ENCODE data around the gene ITGB1BP1.

ITGB1BP1 gene

DNA sequence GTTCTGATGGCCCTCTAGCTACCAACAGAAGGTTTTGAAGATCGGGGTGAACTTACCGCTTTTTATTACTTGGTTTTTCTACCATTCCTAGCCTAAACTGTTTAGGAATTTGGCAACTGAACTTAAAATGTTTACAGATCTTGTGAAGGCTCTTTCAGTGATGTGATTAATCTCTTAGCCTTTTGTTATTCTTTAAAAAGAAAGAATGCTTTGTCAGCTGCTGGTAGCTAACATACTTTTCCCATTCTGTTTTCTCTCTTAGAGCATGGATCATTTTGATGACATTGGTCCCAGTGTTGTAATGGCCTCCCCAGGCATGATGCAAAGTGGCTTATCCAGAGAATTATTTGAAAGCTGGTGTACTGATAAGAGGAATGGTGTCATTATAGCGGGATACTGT is 18.2 kb upstream of the ITGB1BP1 start:
- Mint-ChIP-seq H3K9me3 (no peaks in the 10 kb centered on the region), H3K36me3 (peaks cover 36% of the 10 kb centered on the region), H3K27ac (no peak overlapping the region), H3K4me1 (no peaks in the 10 kb centered on the region), H3K27me3 (no peaks in the 10 kb centered on the region), H3K4me3 (no peak overlapping the region)
- DNase-seq (ENCODE audit: low spot score in 2 of 2) (no peak), ATAC-seq (ENCODE audit: low read depth) (no peak)

DNA sequence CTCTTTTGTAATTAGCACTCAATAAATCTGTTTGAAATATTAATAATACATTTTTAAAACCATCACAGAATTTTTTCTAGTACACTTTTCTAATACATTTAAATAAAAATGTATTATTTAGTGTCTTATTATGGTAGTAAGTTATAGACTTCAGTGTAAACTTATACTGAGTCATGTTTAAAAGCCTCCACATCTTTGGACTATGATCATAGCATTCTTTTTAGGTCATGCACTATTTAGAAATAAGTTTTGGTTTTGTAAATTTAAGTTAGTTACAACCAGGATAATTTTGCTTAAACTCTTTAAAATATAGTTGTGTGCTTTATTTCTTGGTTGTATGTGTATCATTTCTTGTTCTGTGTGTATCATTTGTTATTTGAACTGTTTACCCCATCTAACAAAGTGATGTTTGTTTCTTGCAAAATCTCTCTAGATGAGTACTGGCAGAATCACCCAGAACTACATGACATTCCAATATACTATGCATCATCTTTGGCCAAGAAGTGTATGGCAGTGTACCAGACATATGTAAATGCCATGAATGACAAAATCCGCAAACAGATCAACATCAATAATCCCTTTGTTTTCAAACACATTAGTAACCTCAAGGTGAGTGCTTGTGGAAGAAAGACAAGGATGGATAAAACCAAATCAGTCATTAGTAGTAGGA is 16.9 kb upstream of the ITGB1BP1 start:
- Mint-ChIP-seq H3K27ac (no peak overlapping the region), H3K27me3 (no peaks in the 10 kb centered on the region), H3K4me3 (no peak overlapping the region), H3K4me1 (no peaks in the 10 kb centered on the region), H3K9me3 (no peaks in the 10 kb centered on the region), H3K36me3 (peaks cover 38% of the 10 kb centered on the region)
- DNase-seq (ENCODE audit: low spot score in 2 of 2) (no peak), ATAC-seq (ENCODE audit: low read depth) (no peak)

DNA sequence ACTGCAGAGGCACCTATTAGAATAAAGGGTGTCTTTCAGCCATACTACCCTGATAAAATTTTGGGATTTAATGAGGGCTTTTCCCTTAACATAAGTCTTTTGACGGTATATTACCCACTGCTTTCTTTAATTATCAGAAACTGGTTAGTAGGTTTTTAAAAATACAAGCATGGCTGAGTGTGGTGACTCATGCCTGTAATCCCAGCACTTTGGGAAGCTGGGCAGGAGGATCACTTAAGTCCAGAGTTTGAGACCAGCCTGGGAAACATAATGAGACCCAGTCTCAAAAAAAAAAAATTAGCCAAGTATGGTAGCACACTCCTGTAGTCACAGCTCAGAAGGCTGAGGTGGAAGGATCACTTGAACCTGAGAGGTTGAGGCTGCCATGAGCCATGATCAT is 16.2 kb upstream of the ITGB1BP1 start:
- H3K4me3 Mint-ChIP-seq, result no peak overlapping the region
- no peak overlapping the region for H3K27ac Mint-ChIP-seq
- ATAC-seq (ENCODE audit: low read depth) (no peak), DNase-seq (ENCODE audit: low spot score in 2 of 2) (no peak)
- H3K4me1 Mint-ChIP-seq, result no peaks in the 10 kb centered on the region
- H3K36me3 Mint-ChIP-seq, result peaks cover 38% of the 10 kb centered on the region
- no peaks in the 10 kb centered on the region for H3K27me3 Mint-ChIP-seq
- H3K9me3 Mint-ChIP-seq, result no peaks in the 10 kb centered on the region

DNA sequence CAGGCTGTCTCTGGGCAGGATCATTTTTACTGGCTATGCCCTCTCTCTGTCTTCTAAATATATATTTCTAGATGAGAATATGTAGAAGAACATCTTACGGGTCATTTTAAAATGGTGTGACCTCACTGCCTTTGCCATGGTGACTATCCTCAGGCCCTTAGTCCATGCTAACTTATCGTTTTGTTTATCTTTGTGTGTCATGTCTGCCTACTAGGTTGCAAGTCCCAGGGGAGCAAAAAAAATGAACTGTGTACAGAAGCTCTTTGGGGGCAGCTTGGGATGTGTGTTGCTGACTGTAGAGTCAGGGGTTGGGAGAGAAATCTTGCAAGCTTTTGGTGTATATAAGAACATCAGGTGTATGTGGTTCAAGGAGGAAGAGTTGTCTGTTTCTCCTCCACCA is 11.2 kb upstream of the ITGB1BP1 start:
- Mint-ChIP-seq H3K36me3 (peaks cover 33% of the 10 kb centered on the region), H3K4me1 (no peaks in the 10 kb centered on the region), H3K27me3 (no peaks in the 10 kb centered on the region), H3K27ac (no peak overlapping the region), H3K4me3 (no peak overlapping the region), H3K9me3 (no peaks in the 10 kb centered on the region)
- DNase-seq (ENCODE audit: low spot score in 2 of 2), result no peak
- no peak for ATAC-seq (ENCODE audit: low read depth)

DNA sequence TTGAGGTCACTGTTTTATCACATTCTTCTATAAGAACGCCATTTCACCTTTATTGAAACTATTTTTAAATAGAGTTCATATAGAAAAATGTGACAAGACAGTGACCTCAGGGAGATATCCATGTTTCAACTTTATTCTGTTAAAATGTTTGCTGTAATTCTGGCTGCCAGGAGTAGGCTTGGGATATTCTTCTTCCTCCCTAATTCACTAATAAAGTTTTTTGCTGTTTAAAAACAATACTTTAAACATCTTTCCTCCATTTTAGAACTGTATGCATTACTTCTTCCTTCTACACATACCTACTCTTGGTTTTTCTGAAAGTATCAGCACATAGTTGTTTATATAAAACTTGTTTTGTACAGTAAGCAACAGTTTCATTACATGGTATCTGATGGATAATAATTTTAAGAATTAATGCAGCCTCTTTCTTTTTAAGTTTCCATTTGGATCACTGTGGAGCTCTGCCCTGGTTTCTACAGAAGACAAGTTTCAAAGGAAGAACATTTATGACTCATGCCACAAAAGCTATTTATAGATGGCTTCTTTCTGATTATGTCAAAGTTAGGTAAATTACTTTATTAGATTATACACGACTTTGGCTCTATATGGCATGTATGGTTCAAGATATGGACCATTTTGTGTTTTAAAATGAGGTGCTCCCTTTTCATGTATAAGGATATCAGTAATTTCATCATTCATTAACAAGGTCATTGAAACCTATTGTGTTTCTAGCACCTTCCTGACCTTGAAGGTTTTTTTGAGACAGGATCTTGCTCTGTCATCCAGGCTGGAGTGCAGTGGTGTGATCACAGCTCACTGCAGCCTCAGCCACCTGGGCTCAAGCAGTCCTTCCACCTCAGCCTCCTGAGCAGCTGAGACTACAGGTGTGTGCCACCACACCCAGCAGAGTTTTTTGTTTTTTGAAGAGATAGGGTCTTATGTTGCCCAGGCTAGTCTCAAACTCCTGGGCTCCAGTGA is 7.3 kb upstream of the ITGB1BP1 start:
- no peak for DNase-seq (ENCODE audit: low spot score in 2 of 2)
- H3K36me3 Mint-ChIP-seq, result peaks cover 22% of the 10 kb centered on the region
- H3K27ac Mint-ChIP-seq, result no peak overlapping the region
- peaks cover 2% of the 10 kb centered on the region for H3K4me1 Mint-ChIP-seq
- H3K9me3 Mint-ChIP-seq, result no peaks in the 10 kb centered on the region
- ATAC-seq (ENCODE audit: low read depth), result no peak
- H3K27me3 Mint-ChIP-seq, result no peaks in the 10 kb centered on the region
- H3K4me3 Mint-ChIP-seq, result no peak overlapping the region

DNA sequence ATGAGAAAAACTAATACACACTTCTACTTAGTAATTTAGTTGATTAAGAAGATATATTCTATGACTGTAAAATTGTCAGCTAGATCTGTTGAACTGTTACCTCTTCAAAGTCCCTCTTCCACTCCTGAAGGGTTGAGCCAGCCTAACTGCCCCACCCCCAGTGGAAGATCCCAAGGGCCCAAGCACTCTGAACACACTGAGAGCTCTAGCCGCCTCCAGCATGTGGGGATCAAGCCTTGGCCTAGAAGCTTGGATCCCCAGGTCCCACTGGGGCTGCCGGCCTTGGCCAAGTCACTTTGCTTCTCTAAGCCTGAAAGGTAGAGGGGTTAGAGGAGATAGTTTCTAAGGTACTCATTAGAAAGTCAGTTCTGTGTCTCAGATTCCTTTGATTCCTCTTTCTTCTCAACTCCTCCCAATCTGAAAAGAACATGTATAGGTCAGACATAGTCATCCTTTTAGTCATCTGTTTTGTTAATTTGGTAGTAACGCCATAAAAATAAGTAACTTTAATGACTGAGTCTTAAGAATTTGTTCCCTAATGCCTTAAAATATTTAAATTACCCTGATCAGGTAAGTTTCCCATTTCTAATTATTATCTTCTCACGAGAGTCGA is 5.7 kb upstream of the ITGB1BP1 start:
- ATAC-seq (ENCODE audit: low read depth), result no peak
- Mint-ChIP-seq H3K27me3 (no peaks in the 10 kb centered on the region), H3K36me3 (peaks cover 19% of the 10 kb centered on the region), H3K27ac (no peak overlapping the region), H3K4me1 (peaks cover 2% of the 10 kb centered on the region), H3K4me3 (no peak overlapping the region), H3K9me3 (no peaks in the 10 kb centered on the region)
- DNase-seq (ENCODE audit: low spot score in 2 of 2), result no peak

DNA sequence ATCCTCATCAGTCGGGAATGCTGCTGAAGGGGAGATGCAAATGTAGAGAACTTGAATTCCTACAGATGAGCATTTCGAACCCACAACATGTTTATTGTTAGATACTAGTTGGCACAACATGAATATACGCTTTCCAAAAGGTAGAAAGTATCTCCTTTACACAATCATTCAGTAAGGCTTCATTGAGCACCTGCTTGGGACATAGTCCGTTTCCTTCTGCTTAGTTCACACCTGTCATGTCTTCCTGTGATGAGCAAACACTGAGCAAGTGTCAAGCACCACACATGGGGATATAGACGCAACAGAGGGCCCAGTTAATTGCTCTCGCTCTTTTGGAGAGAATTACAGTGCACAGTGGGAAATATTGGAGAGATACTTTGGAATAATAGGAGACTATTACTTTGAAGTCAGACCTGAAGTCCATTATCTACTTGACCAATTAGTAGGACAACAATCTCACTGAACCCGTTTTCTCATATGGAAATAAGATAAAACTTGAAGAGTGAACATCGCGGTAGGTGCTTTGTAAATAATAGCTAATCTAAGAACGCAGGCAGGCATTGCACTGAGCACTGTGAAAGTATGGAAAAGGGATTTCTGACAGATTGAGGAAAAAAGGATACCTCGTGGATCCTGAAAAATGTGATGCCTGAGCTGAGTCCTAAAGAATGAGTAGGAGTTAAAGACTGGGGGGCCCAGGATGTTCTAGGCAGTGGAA is 1.3 kb upstream of the ITGB1BP1 start:
- peak overlapping the region; percentile 93 for H3K27ac Mint-ChIP-seq
- no peak for DNase-seq (ENCODE audit: low spot score in 2 of 2)

DNA sequence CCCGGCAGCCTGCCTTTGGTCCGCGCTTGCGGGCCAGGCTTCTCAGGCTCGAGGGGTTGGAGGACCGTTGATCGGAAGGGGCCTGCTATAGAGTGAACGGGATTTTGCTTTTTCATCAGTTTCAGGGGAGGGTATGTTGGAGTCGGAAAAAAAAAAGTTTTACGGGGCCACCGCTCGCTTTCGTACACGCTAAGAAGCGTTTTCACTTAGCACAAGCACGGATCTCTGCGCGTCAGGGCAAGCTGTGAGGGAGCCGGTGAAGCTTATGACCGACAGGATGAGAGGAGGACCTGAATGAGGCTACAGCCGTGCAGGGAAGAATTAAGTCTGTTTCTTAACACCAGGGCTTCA is 569 bp upstream of the ITGB1BP1 start:
- Mint-ChIP-seq H3K4me3 (no peak overlapping the region), H3K27me3 (no peaks in the 10 kb centered on the region), H3K36me3 (peaks cover 4% of the 10 kb centered on the region), H3K9me3 (no peaks in the 10 kb centered on the region), H3K27ac (peak overlapping the region; percentile 93), H3K4me1 (peaks cover 19% of the 10 kb centered on the region)
- peak; percentile 8 for ATAC-seq (ENCODE audit: low read depth)
- no peak for DNase-seq (ENCODE audit: low spot score in 2 of 2)

More for the DNA sequence above, 1.3 kb upstream of the ITGB1BP1 start:
- ATAC-seq (ENCODE audit: low read depth), result no peak
- Mint-ChIP-seq H3K9me3 (no peaks in the 10 kb centered on the region), H3K4me3 (no peak overlapping the region), H3K27me3 (no peaks in the 10 kb centered on the region), H3K36me3 (peaks cover 4% of the 10 kb centered on the region), H3K4me1 (peaks cover 19% of the 10 kb centered on the region)

DNA sequence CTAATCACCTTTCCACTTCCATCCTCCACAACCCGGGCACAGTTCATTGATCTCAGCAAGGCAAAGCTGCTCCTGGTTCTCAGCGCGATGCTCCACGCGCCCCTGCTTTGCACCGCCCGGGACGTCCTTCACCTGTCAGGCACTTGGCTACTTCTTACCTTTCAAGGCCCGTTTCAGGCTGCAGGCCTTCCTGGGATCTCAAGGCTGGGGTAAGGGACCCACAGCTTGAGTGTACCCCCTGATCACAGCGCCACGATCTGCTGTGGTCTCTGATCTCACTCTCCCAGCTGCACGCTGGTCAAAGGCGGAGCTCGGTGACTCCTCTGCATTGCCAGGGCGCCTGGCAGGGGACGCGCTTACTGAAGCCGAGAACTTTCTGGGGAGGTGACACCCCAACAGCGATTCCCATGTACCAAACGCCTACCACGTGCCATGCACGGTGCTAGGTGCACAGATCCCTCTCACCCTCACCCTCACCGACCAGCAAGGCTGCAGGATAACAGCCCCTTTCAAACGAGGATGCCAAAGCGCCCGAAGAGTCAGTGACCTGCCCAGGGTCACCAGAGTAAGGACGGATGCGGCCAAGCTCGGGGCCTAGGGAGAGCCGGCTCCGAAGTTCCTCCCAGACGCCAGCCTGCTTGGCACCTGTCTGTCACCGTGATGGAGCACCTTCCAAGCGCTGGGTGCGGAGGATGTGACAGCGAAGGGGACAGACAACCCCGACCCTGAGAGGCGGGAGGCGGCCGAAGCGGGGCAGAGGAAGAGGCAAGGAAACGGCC is 818 bp downstream of the ITGB1BP1 start:
- peak overlapping the region; percentile 93 for H3K27ac Mint-ChIP-seq
- H3K4me1 Mint-ChIP-seq, result peaks cover 19% of the 10 kb centered on the region
- ATAC-seq (ENCODE audit: low read depth) (peak; percentile 5), DNase-seq (ENCODE audit: low spot score in 2 of 2) (peak; percentile 10 to 34)
- no peaks in the 10 kb centered on the region for H3K27me3 Mint-ChIP-seq
- H3K9me3 Mint-ChIP-seq, result no peaks in the 10 kb centered on the region
- H3K36me3 Mint-ChIP-seq, result peaks cover 6% of the 10 kb centered on the region
- no peak overlapping the region for H3K4me3 Mint-ChIP-seq

DNA sequence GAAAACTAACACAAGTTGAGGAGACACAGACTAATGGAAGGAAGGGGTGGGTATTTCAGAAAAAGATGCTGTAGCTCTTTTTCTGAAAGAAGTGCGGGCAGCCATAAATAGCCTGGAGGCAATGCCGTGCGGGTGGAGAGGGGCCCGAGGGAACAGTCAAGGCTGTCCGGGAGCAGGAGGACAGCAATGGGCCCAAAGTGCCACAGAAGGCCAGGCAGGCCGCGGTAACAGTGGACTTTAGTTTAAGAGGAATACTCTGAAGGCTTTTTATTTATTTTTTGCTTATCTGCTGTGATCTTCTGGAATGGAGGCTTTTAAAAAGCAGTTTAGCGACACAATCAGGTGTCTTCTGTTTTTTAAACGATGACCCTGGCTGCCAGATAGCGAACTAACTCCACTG is 2.8 kb downstream of the ITGB1BP1 start:
- peaks cover 24% of the 10 kb centered on the region for H3K4me1 Mint-ChIP-seq
- peaks cover 14% of the 10 kb centered on the region for H3K36me3 Mint-ChIP-seq
- DNase-seq (ENCODE audit: low spot score in 2 of 2) (no peak), ATAC-seq (ENCODE audit: low read depth) (no peak)
- no peak overlapping the region for H3K4me3 Mint-ChIP-seq
- no peaks in the 10 kb centered on the region for H3K9me3 Mint-ChIP-seq
- no peaks in the 10 kb centered on the region for H3K27me3 Mint-ChIP-seq
- no peak overlapping the region for H3K27ac Mint-ChIP-seq

DNA sequence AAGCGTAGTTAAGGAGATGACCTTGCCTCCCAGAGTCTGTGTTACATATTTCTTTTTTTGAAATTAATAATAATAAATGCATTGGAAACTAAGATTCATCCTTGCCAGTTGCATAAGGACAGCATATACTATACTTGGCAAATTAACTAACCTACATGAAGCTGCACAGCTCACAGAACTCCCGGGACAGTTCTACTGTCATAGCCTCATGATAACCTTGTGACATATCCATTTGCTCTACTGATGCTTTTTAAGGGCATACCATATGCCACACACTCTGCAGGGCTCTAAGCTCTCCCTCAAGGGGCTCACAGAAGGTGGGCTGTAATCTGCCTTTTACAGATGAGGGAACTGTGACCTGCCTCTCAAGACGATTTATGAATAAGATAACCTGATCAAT is 3.8 kb downstream of the ITGB1BP1 start:
- no peaks in the 10 kb centered on the region for H3K27me3 Mint-ChIP-seq
- H3K4me1 Mint-ChIP-seq, result peaks cover 24% of the 10 kb centered on the region
- no peak overlapping the region for H3K4me3 Mint-ChIP-seq
- ATAC-seq (ENCODE audit: low read depth), result no peak
- no peak for DNase-seq (ENCODE audit: low spot score in 2 of 2)
- H3K36me3 Mint-ChIP-seq, result peaks cover 14% of the 10 kb centered on the region
- no peak overlapping the region for H3K27ac Mint-ChIP-seq
- H3K9me3 Mint-ChIP-seq, result no peaks in the 10 kb centered on the region

DNA sequence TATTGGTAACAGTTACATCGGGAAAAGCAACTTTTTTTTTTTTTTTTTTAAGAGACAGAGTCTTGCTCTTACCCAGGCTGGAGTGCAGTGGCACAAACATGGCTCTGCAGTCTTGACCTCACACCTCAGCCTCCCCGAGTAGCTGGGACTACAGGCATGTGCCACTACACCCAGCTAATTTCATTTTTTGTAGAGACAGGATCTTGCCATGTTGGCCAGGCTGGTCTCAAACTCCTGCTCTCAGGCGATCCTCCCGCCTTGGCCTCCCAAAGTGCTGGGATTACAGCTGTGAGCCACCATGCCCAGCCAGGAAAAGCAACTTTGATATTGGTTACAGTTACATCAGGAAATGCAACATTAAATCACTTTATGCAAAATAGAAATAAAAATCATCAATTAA is 4.6 kb downstream of the ITGB1BP1 start:
- H3K4me1 Mint-ChIP-seq, result peaks cover 24% of the 10 kb centered on the region
- no peak for ATAC-seq (ENCODE audit: low read depth)
- no peak overlapping the region for H3K27ac Mint-ChIP-seq
- H3K9me3 Mint-ChIP-seq, result no peaks in the 10 kb centered on the region
- peaks cover 14% of the 10 kb centered on the region for H3K36me3 Mint-ChIP-seq
- H3K27me3 Mint-ChIP-seq, result no peaks in the 10 kb centered on the region
- no peak overlapping the region for H3K4me3 Mint-ChIP-seq
- no peak for DNase-seq (ENCODE audit: low spot score in 2 of 2)

DNA sequence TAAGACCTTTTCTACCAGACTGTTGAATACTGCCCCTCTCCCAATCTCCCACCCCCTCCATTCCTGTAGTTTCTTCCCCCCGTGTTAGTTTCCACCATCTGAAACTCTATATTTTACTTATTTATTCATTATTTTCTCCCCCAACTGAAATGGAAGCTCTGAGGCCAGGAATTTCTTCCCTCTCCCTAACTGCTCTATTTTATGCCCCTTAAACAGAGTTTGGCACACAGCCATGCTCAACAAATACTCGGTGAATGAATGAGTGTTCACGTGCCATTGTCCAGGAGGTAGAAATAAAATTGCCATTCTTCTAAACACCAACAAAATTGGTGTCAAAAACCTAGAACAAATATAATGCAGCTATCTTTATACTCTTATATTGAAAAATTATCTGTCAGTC is 5.6 kb downstream of the ITGB1BP1 start:
- DNase-seq (ENCODE audit: low spot score in 2 of 2) (no peak), ATAC-seq (ENCODE audit: low read depth) (no peak)

More for the DNA sequence above, 5.6 kb downstream of the ITGB1BP1 start:
- Mint-ChIP-seq H3K4me3 (no peak overlapping the region), H3K9me3 (no peaks in the 10 kb centered on the region), H3K27ac (no peak overlapping the region), H3K36me3 (peaks cover 15% of the 10 kb centered on the region), H3K4me1 (peaks cover 24% of the 10 kb centered on the region), H3K27me3 (no peaks in the 10 kb centered on the region)

Data from memory B cell (primary cell).